Measurements from ENCODE around the gene ABCB1. TPM values are rescaled to one million over a fixed set of nuclear protein-coding genes. Genes with fewer than 3 reads are reported as not detected.

The ABCB1 gene
- total RNA-seq, 2 donors from 2014 or later = 2.3 to 3.9 TPM

- H3K36me3 ChIP-seq (replicated peaks in 1 of 2; ENCODE audit: insufficient read depth in 1 of 2, low read depth in 2 of 2) = no peaks in the 10 kb centered on the region
- intact Hi-C loops (cut with DNase I) = no loop called here
These were observed 117.6 kb downstream of the ABCB1 start for GRCh38 chr7:87483131-87483530.

GRCh38 chr7:87482115-87482514 is 118.6 kb downstream of the ABCB1 start:
- WGBS, 2 donors = 26 to 40% methylated on average over 3 of the region's 3 CpGs

More at GRCh38 chr7:87483131-87483530, 117.6 kb downstream of the ABCB1 start:
- whole genome bisulfite sequencing, 2 donors = 82 to 89% methylated on average over 2 of the region's 2 CpGs
- Histone ChIP-seq H3K4me3 (no peak overlapping the region), H3K27me3 (no peaks in the 10 kb centered on the region), H3K4me1 (no peaks in the 10 kb centered on the region), H3K9me3 (no peaks in the 10 kb centered on the region), H3K27ac (no peak overlapping the region)
- TF ChIP-seq POLR2A (IDR thresholded peaks at IDR 0.05) = no peak
- no peak for TF ChIP-seq CTCF (IDR thresholded peaks at IDR 0.05)
- DNase-seq = no peak
- ATAC-seq = no peak

GRCh38 chr7:87480386-87480785 is 120.3 kb downstream of the ABCB1 start:
- H3K4me3 ChIP-seq = no peak overlapping the region
- WGBS, 2 donors = 80 to 91% methylated on average over 2 of the region's 2 CpGs
- H3K9me3 ChIP-seq = no peaks in the 10 kb centered on the region
- peaks cover 7% of the 10 kb centered on the region for H3K4me1 ChIP-seq
- TF ChIP-seq POLR2A (IDR thresholded peaks at IDR 0.05) (no peak), CTCF (IDR thresholded peaks at IDR 0.05) (no peak)
- no peaks in the 10 kb centered on the region for H3K27me3 ChIP-seq
- intact Hi-C loops (cut with DNase I) = no loop called here
- no peaks in the 10 kb centered on the region for H3K36me3 ChIP-seq (replicated peaks in 1 of 2; ENCODE audit: insufficient read depth in 1 of 2, low read depth in 2 of 2)
- ATAC-seq (no peak), DNase-seq (no peak)
- no peak overlapping the region for H3K27ac ChIP-seq

More at GRCh38 chr7:87482115-87482514, 118.6 kb downstream of the ABCB1 start:
- ATAC-seq (no peak), DNase-seq (no peak)
- H3K9me3 ChIP-seq = no peaks in the 10 kb centered on the region
- H3K27me3 ChIP-seq = no peaks in the 10 kb centered on the region
- no peak overlapping the region for H3K4me3 ChIP-seq
- TF ChIP-seq CTCF (IDR thresholded peaks at IDR 0.05) = no peak
- no peak for TF ChIP-seq POLR2A (IDR thresholded peaks at IDR 0.05)
- intact Hi-C loops (cut with DNase I) = no loop called here
- no peaks in the 10 kb centered on the region for H3K4me1 ChIP-seq
- H3K27ac ChIP-seq = no peak overlapping the region
- H3K36me3 ChIP-seq (replicated peaks in 1 of 2; ENCODE audit: insufficient read depth in 1 of 2, low read depth in 2 of 2) = no peaks in the 10 kb centered on the region

GRCh38 chr7:87479951-87480350 is 120.7 kb downstream of the ABCB1 start:
- intact Hi-C loops (cut with DNase I) = no loop called here
- H3K4me3 ChIP-seq = no peak overlapping the region
- no peak for TF ChIP-seq POLR2A (IDR thresholded peaks at IDR 0.05)
- TF ChIP-seq CTCF (IDR thresholded peaks at IDR 0.05) = no peak
- no peaks in the 10 kb centered on the region for H3K27me3 ChIP-seq
- 73 to 74% methylated on average over 2 of the region's 2 CpGs for WGBS, 2 donors
- peaks cover 12% of the 10 kb centered on the region for H3K4me1 ChIP-seq
- DNase-seq (no peak), ATAC-seq (no peak)
- no peak overlapping the region for H3K27ac ChIP-seq
- no peaks in the 10 kb centered on the region for H3K36me3 ChIP-seq (replicated peaks in 1 of 2; ENCODE audit: insufficient read depth in 1 of 2, low read depth in 2 of 2)
- no peaks in the 10 kb centered on the region for H3K9me3 ChIP-seq

- 53 to 57% methylated on average over 8 of the region's 8 CpGs for WGBS, 2 donors
- ATAC-seq = no peak
- H3K4me1 ChIP-seq = peaks cover 14% of the 10 kb centered on the region
- H3K9me3 ChIP-seq = no peaks in the 10 kb centered on the region
- H3K27me3 ChIP-seq = no peaks in the 10 kb centered on the region
- H3K27ac ChIP-seq = no peak overlapping the region
- H3K4me3 ChIP-seq = no peak overlapping the region
- DNase-seq = no peak
- intact Hi-C loops (cut with DNase I) = no loop called here
- TF ChIP-seq CTCF (IDR thresholded peaks at IDR 0.05) (no peak), POLR2A (IDR thresholded peaks at IDR 0.05) (no peak)
- H3K36me3 ChIP-seq (replicated peaks in 1 of 2; ENCODE audit: insufficient read depth in 1 of 2, low read depth in 2 of 2) = no peaks in the 10 kb centered on the region
These were observed 124.5 kb downstream of the ABCB1 start for GRCh38 chr7:87476179-87476557.

Data from body of pancreas (tissue), 4 donors.